HG03066 (cell line): ENCODE measurements around the gene TXNRD1.
"Not testable (repeated sequence)": the region's sequence is repeated elsewhere in the genome, so short reads cannot be mapped to it uniquely, and the experiment has no call there.

Experiments used
- ATAC-seq: cut with Tn5 transposase; IDR thresholded peaks from one replicate; pipeline ENCODE4 v1.9.1; 2021; ENCODE audit warnings: low read depth; ENCODE audit not compliant: unreplicated experiment

TXNRD1 gene

GRCh38 chr12:104232609-104233280 is 17.2 kb downstream of the TXNRD1 start:
- ATAC-seq = no peak

GRCh38 chr12:104234926-104235499 is 19.4 kb downstream of the TXNRD1 start:
- ATAC-seq = no peak

- ATAC-seq = no peak
Observed at GRCh38 chr12:104237930-104238329, 22.4 kb downstream of the TXNRD1 start.

GRCh38 chr12:104242546-104243206 is 27.1 kb downstream of the TXNRD1 start:
- no peak for ATAC-seq

GRCh38 chr12:104243551-104243950 is 28.0 kb downstream of the TXNRD1 start:
- ATAC-seq = no peak

- no peak for ATAC-seq
Observed at GRCh38 chr12:104243971-104244370, 28.4 kb downstream of the TXNRD1 start.

GRCh38 chr12:104247698-104248097 is 32.1 kb downstream of the TXNRD1 start:
- ATAC-seq = no peak

GRCh38 chr12:104248444-104248843 is 32.9 kb downstream of the TXNRD1 start:
- no peak for ATAC-seq

GRCh38 chr12:104249017-104249416 is 33.4 kb downstream of the TXNRD1 start:
- ATAC-seq = no peak

GRCh38 chr12:104249898-104250297 is 34.3 kb downstream of the TXNRD1 start:
- no peak for ATAC-seq

- ATAC-seq = no peak
Observed at GRCh38 chr12:104250366-104251125, 35.0 kb downstream of the TXNRD1 start.

- ATAC-seq = no peak
Observed at GRCh38 chr12:104257913-104258472, 42.4 kb downstream of the TXNRD1 start.

GRCh38 chr12:104258476-104259067 is 43.0 kb downstream of the TXNRD1 start:
- ATAC-seq = no peak

GRCh38 chr12:104263026-104263425 is 47.4 kb downstream of the TXNRD1 start:
- no peak for ATAC-seq

GRCh38 chr12:104263580-104264358 is 48.2 kb downstream of the TXNRD1 start:
- no peak for ATAC-seq

GRCh38 chr12:104265436-104265835 is 49.9 kb downstream of the TXNRD1 start:
- ATAC-seq = not testable (repeated sequence)

GRCh38 chr12:104272938-104273337 is 57.4 kb downstream of the TXNRD1 start:
- ATAC-seq = no peak

GRCh38 chr12:104273503-104273902 is 57.9 kb downstream of the TXNRD1 start:
- no peak for ATAC-seq

- ATAC-seq = no peak
Observed at GRCh38 chr12:104274811-104275210, 59.2 kb downstream of the TXNRD1 start.

- ATAC-seq = no peak
Observed at GRCh38 chr12:104275689-104276088, 60.1 kb downstream of the TXNRD1 start.
